Prostate gland (tissue), 2 donors: ENCODE data around the gene NEXMIF. TPM values are rescaled to one million over a fixed set of nuclear protein-coding genes. Genes with fewer than 3 reads are reported as not detected.

Experiments
- DNase-seq: peaks from one replicate; pipeline ENCODE4 v3.0.0-alpha.2; 2019; ENCODE audit warnings: low spot score
- H3K27ac ChIP-seq, 2 donors: fragments of 200-600 bp; sonication (generic); 2 replicates each; pipeline ENCODE4 v1.5.1; 2017 to 2019
- H3K27me3 ChIP-seq: fragments of 200-600 bp; sonication (generic); replicated peaks from 2 replicates; pipeline ENCODE4 v1.5.1; 2019; ENCODE audit not compliant: insufficient read depth
- H3K36me3 ChIP-seq, 2 donors: fragments of 200-600 bp; sonication (generic); 1 replicate in 1 of 2; 2 replicates in 1 of 2; pipeline versions ENCODE4 v1.5.1 to v1.8.1; 2017 to 2019
- H3K4me1 ChIP-seq: fragments of 200-600 bp; sonication (generic); replicated peaks from 2 replicates; pipeline ENCODE4 v1.5.1; 2019
- H3K4me3 ChIP-seq, 2 donors: fragments of 200-600 bp; sonication (generic); 2 replicates each; pipeline ENCODE4 v1.5.1; 2017 to 2019
- H3K9me3 ChIP-seq: fragments of 200-600 bp; sonication (generic); 2 replicates; pipeline ENCODE4 v1.5.1; 2017
- CTCF ChIP-seq, 4 experiments: fragments of 200-600 bp in 2 of 4; fragments of 450-650 bp in 2 of 4; sonication (generic) in 2 of 4; IDR thresholded peaks; 1 replicate in 3 of 4; 2 replicates in 1 of 4; pipeline ENCODE4 v1.5.1; 2016 to 2019; ENCODE audit warnings: antibody characterized with exemption in 4 of 4, mild to moderate bottlenecking in 2 of 4, moderate library complexity in 2 of 4
- POLR2A ChIP-seq: fragments of 450-650 bp; IDR thresholded peaks from one replicate; pipeline ENCODE4 v1.6.1; 2016; ENCODE audit warnings: antibody characterized with exemption, mild to moderate bottlenecking
- POLR2AphosphoS5 ChIP-seq: sonication (generic); formaldehyde crosslinking; IDR thresholded peaks from one replicate; pipeline ENCODE4 v1.6.1; 2017; ENCODE audit warnings: antibody characterized with exemption
- WGBS: methylation state at CpG from one replicate; pipeline ENCODE4 v1.1.5; 2018; 5-methylcytosine and 5-hydroxymethylcytosine counted together
- intact Hi-C: fragments of 100-400 bp; cut with DNase I; formaldehyde crosslinking; loops from one replicate; pipeline ENCODE4 v1.14.2; 2022
- total RNA-seq, 2 donors: library from RNA; depleted of rRNA; stranded (reverse); fragments of >200 nt; gene quantifications; one replicate each; pipeline ENCODE4 v1.1.0, GENCODE V29; 2016

The NEXMIF gene
- total RNA-seq, 2 donors from 2014 or later, result 1.2 to 4.7 TPM

- H3K4me3 ChIP-seq, result no peak overlapping the region
- no peaks in the 10 kb centered on the region for H3K36me3 ChIP-seq
- 89% methylated on average over 2 of the region's 2 CpGs for WGBS
- H3K27me3 ChIP-seq, result no peaks in the 10 kb centered on the region
- TF ChIP-seq POLR2A (no peak), CTCF (IDR thresholded peaks at IDR 0.05) (no peak), POLR2AphosphoS5 (no peak)
- H3K4me1 ChIP-seq, result no peaks in the 10 kb centered on the region
- no peak overlapping the region for H3K27ac ChIP-seq
- intact Hi-C loops, result no loop called here
- H3K9me3 ChIP-seq, result no peaks in the 10 kb centered on the region
- DNase-seq, result no peak
Observed at GRCh38 chrX:74800062-74800461, 125.2 kb downstream of the NEXMIF start.

- intact Hi-C loops, result no loop called here
- WGBS, result 92% methylated on average over 2 of the region's 2 CpGs
- no peak for TF ChIP-seq CTCF (IDR thresholded peaks at IDR 0.05)
- no peak for TF ChIP-seq POLR2A
- no peak for TF ChIP-seq POLR2AphosphoS5
- Histone ChIP-seq H3K4me3 (no peak overlapping the region), H3K27ac (no peak overlapping the region), H3K27me3 (no peaks in the 10 kb centered on the region), H3K4me1 (no peaks in the 10 kb centered on the region), H3K9me3 (no peaks in the 10 kb centered on the region), H3K36me3 (no peaks in the 10 kb centered on the region)
- no peak for DNase-seq
Observed at GRCh38 chrX:74797338-74797887, 127.8 kb downstream of the NEXMIF start.

GRCh38 chrX:74788545-74789086 is 136.6 kb downstream of the NEXMIF start:
- 57% methylated on average over 1 of the region's 1 CpG for WGBS
- H3K27me3 ChIP-seq, result no peaks in the 10 kb centered on the region
- H3K4me3 ChIP-seq, result no peak overlapping the region
- intact Hi-C loops, result no loop called here
- DNase-seq, result no peak
- H3K27ac ChIP-seq, result no peak overlapping the region
- H3K4me1 ChIP-seq, result no peaks in the 10 kb centered on the region
- H3K9me3 ChIP-seq, result no peaks in the 10 kb centered on the region
- no peak for TF ChIP-seq POLR2AphosphoS5
- H3K36me3 ChIP-seq, result no peaks in the 10 kb centered on the region

- Histone ChIP-seq H3K9me3 (no peaks in the 10 kb centered on the region), H3K4me1 (no peaks in the 10 kb centered on the region), H3K36me3 (no peaks in the 10 kb centered on the region), H3K27ac (no peak overlapping the region), H3K4me3 (no peak overlapping the region), H3K27me3 (no peaks in the 10 kb centered on the region)
- WGBS, result 74% methylated on average over 3 of the region's 3 CpGs
- TF ChIP-seq POLR2AphosphoS5 (no peak), CTCF (IDR thresholded peaks at IDR 0.05) (no peak), POLR2A (no peak)
- no peak for DNase-seq
- intact Hi-C loops, result no loop called here
Observed at GRCh38 chrX:74784629-74785028, 140.6 kb downstream of the NEXMIF start.

- Histone ChIP-seq H3K27ac (no peak overlapping the region), H3K27me3 (no peaks in the 10 kb centered on the region), H3K4me3 (no peak overlapping the region), H3K4me1 (no peaks in the 10 kb centered on the region), H3K36me3 (no peaks in the 10 kb centered on the region), H3K9me3 (no peaks in the 10 kb centered on the region)
- no peak for TF ChIP-seq POLR2AphosphoS5
- no peak for TF ChIP-seq CTCF (IDR thresholded peaks at IDR 0.05)
- no peak for TF ChIP-seq POLR2A
- DNase-seq, result no peak
- intact Hi-C loops, result no loop called here
- 75% methylated on average over 1 of the region's 1 CpG for WGBS
Observed at GRCh38 chrX:74781507-74782034, 143.7 kb downstream of the NEXMIF start.
